Thyroid gland (tissue), 4 donors: ENCODE results near the gene PGM5. TPM values are rescaled to one million over a fixed set of nuclear protein-coding genes. Genes with fewer than 3 reads are reported as not detected.

Experiments used
- DNase-seq, 2 donors: peaks; one replicate each; pipeline ENCODE4 v3.0.0-alpha.2; 2019
- H3K27ac ChIP-seq, 3 donors: fragments of 200-600 bp; sonication (generic); 1 replicate in 2 of 3; 2 replicates in 1 of 3; pipeline ENCODE4 v1.5.1; 2016 to 2019; ENCODE audit warnings: mild to moderate bottlenecking in 1 of 3, moderate library complexity in 1 of 3
- H3K27me3 ChIP-seq: fragments of 200-600 bp; sonication (generic); one replicate; pipeline ENCODE4 v1.5.1; 2019
- H3K36me3 ChIP-seq, 2 donors: fragments of 200-600 bp; sonication (generic); one replicate each; pipeline ENCODE4 v1.5.1; 2016 to 2019
- H3K4me1 ChIP-seq, 2 donors: fragments of 200-600 bp; sonication (generic); one replicate each; pipeline ENCODE4 v1.5.1; 2017 to 2019
- H3K4me3 ChIP-seq, 3 donors: fragments of 200-600 bp; sonication (generic); replicated peaks in 1 of 3; 1 replicate in 2 of 3; 2 replicates in 1 of 3; pipeline ENCODE4 v1.5.1; 2016; ENCODE audit warnings: mild to moderate bottlenecking in 1 of 3
- H3K9me3 ChIP-seq: fragments of 200-600 bp; sonication (generic); one replicate; pipeline ENCODE4 v1.5.1; 2017
- POLR2A ChIP-seq, 2 donors: fragments of 450-650 bp; IDR thresholded peaks; one replicate each; pipeline ENCODE4 v1.6.1; 2017; ENCODE audit warnings: antibody characterized with exemption in 2 of 2, mild to moderate bottlenecking in 2 of 2, moderate library complexity in 1 of 2
- WGBS, 2 donors: methylation state at CpG; one replicate each; pipeline ENCODE4 v1.1.5; 2017; 5-methylcytosine and 5-hydroxymethylcytosine counted together
- intact Hi-C: fragments of 100-400 bp; cut with DNase I; formaldehyde crosslinking; loops from one replicate; pipeline ENCODE4 v1.15.1; 2023
- total RNA-seq, 4 donors: library from RNA; depleted of rRNA; stranded (reverse); fragments of >200 nt; gene quantifications; one replicate each; pipeline ENCODE4 v1.2.3, GENCODE V29; 2016
- TF ChIP-seq, protein P1 (sequence below), 6 experiments: fragments of 200-600 bp in 3 of 6; fragments of 450-650 bp in 3 of 6; sonication (generic) in 3 of 6; IDR thresholded peaks; one replicate each; pipeline ENCODE4 v1.5.1; 2016 to 2019; ENCODE audit warnings: antibody characterized with exemption in 6 of 6, mild to moderate bottlenecking in 2 of 6, inconsistent platforms in 1 of 6, moderate library complexity in 1 of 6

Gene PGM5
- total RNA-seq, 4 donors from 2014 or later: 21.4 to 56.6 (median 29.0) TPM

DNA sequence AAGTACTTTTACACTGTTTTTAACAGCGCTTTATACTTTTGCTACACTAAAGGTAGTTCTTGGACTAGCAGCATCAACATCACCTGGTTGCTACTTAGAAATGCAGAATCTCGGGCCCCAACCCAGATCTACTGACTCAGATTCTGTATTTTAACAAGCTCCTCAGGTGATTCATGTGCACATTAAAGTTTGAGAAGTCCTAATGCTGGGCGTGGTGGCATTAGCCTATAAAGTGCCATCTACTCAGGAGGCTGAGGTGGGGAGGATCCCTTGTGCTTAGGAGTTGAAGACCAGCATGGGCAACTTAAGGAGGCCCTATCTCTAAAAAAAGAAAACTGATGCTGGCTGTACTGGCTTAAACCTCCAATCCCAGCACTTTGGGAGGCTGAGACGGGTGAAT is 157.6 kb downstream of the PGM5 start:
- Histone ChIP-seq H3K36me3 (no peaks in the 10 kb centered on the region), H3K27ac (no peak overlapping the region), H3K9me3 (no peaks in the 10 kb centered on the region), H3K4me3 (no peak overlapping the region), H3K4me1 (no peaks in the 10 kb centered on the region), H3K27me3 (no peaks in the 10 kb centered on the region)
- TF ChIP-seq, protein P1, sequence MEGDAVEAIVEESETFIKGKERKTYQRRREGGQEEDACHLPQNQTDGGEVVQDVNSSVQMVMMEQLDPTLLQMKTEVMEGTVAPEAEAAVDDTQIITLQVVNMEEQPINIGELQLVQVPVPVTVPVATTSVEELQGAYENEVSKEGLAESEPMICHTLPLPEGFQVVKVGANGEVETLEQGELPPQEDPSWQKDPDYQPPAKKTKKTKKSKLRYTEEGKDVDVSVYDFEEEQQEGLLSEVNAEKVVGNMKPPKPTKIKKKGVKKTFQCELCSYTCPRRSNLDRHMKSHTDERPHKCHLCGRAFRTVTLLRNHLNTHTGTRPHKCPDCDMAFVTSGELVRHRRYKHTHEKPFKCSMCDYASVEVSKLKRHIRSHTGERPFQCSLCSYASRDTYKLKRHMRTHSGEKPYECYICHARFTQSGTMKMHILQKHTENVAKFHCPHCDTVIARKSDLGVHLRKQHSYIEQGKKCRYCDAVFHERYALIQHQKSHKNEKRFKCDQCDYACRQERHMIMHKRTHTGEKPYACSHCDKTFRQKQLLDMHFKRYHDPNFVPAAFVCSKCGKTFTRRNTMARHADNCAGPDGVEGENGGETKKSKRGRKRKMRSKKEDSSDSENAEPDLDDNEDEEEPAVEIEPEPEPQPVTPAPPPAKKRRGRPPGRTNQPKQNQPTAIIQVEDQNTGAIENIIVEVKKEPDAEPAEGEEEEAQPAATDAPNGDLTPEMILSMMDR (IDR thresholded peaks at IDR 0.05): no peak
- TF ChIP-seq POLR2A (IDR thresholded peaks at IDR 0.05): no peak
- DNase-seq: no peak
- intact Hi-C loops: no loop called here
- WGBS, 2 donors: 95 to 98% methylated on average over 4 of the region's 4 CpGs

DNA sequence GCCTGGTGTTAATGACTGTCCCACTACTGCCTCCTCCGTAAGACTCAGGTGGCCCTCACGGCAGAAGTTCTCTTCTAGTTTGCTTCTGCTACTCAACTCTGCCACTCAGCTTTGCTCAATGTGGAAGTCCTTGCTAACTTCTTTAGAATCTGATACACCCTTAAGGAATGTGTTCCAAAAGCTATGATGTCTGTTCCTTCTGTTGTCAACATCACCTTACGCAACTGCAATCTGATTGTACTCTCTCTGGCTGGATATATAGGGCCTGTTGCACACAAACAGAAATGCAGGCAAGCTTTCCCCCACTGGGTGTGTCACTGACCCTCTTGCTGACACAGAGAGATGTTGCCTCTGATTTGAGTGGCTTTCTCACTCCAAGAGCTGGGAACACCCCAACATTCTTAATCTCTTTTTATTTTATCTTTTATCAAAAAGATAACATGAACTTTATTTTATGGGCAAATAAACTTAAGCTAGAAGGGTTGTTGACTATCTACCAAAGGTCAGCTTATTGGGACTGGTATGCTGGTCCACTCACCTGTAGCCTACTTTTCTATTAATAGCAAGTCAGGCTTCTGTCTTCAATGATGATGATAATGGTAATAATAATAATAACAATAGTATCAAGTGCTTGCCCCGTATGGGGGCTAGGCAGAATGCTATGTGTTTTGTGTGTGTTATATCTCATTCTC is 159.1 kb downstream of the PGM5 start:
- intact Hi-C loops: no loop called here
- TF ChIP-seq POLR2A (IDR thresholded peaks at IDR 0.05): no peak
- TF ChIP-seq, protein P1 (IDR thresholded peaks at IDR 0.05): no peak
- no peak for DNase-seq
- WGBS, 2 donors: 96% methylated on average over 4 of the region's 4 CpGs
- H3K27ac ChIP-seq: no peak overlapping the region
- H3K9me3 ChIP-seq: no peaks in the 10 kb centered on the region
- H3K4me3 ChIP-seq: no peak overlapping the region
- no peaks in the 10 kb centered on the region for H3K36me3 ChIP-seq
- H3K4me1 ChIP-seq: no peaks in the 10 kb centered on the region
- no peaks in the 10 kb centered on the region for H3K27me3 ChIP-seq

DNA sequence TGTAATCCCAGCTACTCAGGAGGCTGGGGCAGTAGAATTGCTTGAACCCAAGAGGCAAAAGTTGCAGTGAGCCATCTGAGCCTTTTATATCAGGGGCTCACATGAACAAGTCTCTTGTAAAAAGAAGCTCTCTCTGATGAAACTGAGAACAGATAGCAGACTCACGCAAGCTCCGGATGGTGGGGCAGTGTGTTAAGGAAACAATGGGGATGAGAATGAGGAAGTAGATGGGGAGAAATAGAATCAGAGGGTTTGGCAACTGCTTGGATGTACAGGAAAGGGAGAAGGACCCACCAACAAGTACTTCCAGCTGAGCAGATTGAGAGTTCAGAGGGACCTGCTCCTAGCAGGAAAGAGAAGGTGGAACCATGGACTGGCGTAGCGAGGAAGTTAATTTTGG is 165.7 kb downstream of the PGM5 start:
- H3K9me3 ChIP-seq: no peaks in the 10 kb centered on the region
- WGBS, 2 donors: 64 to 70% methylated on average over 4 of the region's 4 CpGs
- H3K27ac ChIP-seq: no peak overlapping the region
- no peak for DNase-seq
- H3K4me1 ChIP-seq: no peaks in the 10 kb centered on the region
- TF ChIP-seq, protein P1 (IDR thresholded peaks at IDR 0.05): no peak
- no peak for TF ChIP-seq POLR2A (IDR thresholded peaks at IDR 0.05)
- H3K36me3 ChIP-seq: no peaks in the 10 kb centered on the region
- intact Hi-C loops: no loop called here
- no peak overlapping the region for H3K4me3 ChIP-seq
- no peaks in the 10 kb centered on the region for H3K27me3 ChIP-seq

DNA sequence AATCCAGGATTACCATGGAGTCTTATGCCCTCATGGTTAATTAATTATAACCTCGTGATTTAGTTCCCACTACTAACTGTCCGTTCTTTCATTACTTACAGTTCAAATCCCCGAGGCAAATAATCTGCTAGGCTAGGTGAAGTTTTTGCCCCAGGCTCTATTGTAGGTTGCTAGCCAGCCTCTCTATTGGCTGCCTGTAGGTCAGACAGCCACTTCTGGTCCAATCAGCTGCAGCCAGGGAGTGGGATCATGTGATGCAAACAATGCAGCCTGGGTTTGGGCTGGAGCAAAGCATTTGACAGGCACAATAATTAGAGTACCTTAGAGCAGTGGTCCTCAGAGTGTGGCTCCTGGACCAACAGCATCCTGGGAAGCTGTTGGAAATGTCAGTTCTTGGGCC is 166.5 kb downstream of the PGM5 start:
- Histone ChIP-seq H3K27ac (no peak overlapping the region), H3K4me1 (no peaks in the 10 kb centered on the region), H3K4me3 (no peak overlapping the region), H3K9me3 (no peaks in the 10 kb centered on the region), H3K27me3 (no peaks in the 10 kb centered on the region), H3K36me3 (no peaks in the 10 kb centered on the region)
- intact Hi-C loops: no loop called here
- DNase-seq: no peak
- TF ChIP-seq, protein P1 (IDR thresholded peaks at IDR 0.05): no peak
- TF ChIP-seq POLR2A (IDR thresholded peaks at IDR 0.05): no peak
- WGBS, 2 donors: 93 to 98% methylated on average over 3 of the region's 3 CpGs

DNA sequence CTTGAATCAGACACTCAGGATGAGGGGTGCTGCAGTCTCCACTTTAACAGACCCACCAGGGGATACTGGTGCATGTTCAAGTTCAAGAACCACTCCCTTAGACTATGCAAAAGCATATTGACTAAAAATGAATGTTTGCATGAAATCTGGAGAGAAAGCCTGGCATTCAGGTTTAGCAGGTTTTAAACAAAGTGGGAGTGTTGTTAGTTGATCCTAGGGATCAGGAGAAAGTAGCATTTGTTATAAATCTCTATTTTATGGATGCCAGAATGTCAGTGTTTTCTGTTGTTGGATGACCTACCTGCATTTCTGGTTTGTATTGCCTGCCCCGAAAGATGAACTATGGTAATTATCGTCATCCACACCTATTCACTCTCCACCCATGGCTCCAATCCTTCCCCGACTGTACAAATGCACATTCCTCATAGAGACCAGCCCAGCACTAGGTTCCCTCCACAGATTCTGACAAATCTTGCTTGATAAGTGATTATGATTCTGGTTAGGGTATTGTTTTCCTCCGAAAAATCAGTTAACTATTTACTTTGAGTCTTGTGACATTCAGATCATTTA is 167.0 kb downstream of the PGM5 start:
- Histone ChIP-seq H3K9me3 (no peaks in the 10 kb centered on the region), H3K27ac (no peak overlapping the region), H3K4me1 (no peaks in the 10 kb centered on the region), H3K36me3 (no peaks in the 10 kb centered on the region), H3K4me3 (no peak overlapping the region), H3K27me3 (no peaks in the 10 kb centered on the region)
- intact Hi-C loops: no loop called here
- 93 to 95% methylated on average over 4 of the region's 4 CpGs for WGBS, 2 donors
- no peak for DNase-seq
- TF ChIP-seq POLR2A (IDR thresholded peaks at IDR 0.05): no peak
- TF ChIP-seq, protein P1 (IDR thresholded peaks at IDR 0.05): no peak
